Central memory CD4-positive, alpha-beta T cell (primary cell): ENCODE results near the gene GABPB1.

Source experiments
- DNase-seq: peaks from one replicate; pipeline ENCODE4 v3.0.0; 2022

GABPB1 gene

DNA sequence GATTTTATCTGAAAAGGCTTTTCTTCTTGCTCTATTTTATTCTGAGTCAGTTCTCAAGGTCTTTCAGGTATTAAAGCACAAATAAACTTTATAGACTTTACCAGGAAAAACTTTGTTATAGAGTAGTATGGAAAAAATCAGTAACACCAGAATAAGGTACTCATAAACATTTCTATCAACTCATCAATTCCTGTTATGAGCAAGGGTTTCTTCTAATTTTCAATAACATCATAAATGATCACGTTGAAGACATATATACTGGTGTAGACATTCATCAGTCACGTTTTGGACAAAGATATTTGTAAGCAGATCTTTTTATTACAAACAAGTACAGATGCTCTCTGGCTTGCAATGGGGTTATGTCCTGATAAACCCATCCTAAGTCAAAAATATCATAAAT is 79.9 kb downstream of the GABPB1 start:
- DNase-seq: no peak

GRCh38 chr15:50267577-50267976 is 87.4 kb downstream of the GABPB1 start:
- DNase-seq: no peak

DNA sequence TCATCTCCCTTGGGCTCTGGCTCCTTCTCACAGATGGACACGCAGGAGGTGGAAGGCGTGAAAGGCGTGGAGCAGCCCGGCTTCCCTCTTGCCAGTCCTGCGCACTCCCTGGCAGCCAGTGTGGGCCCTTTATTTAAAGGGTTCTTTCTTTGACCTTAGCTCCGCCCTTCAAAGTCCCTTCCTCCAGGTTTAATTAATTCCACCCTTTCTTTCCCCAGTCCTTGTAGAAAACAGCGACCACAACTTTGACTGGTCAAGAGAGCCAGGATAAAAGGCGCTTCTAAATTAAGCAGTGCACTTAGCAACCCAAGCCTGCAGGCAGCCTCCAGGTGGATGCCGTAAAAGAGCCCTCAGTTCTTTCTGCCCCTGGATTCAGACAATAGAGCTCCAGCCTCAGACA is 89.4 kb downstream of the GABPB1 start, which contains the start of gene HDC:
Gene HDC, minus strand, starts transcription at position 107 of the 400 bp plus-strand sequence. Its CDS starts 103 bp downstream, at position 4.
- DNase-seq: no peak

DNA sequence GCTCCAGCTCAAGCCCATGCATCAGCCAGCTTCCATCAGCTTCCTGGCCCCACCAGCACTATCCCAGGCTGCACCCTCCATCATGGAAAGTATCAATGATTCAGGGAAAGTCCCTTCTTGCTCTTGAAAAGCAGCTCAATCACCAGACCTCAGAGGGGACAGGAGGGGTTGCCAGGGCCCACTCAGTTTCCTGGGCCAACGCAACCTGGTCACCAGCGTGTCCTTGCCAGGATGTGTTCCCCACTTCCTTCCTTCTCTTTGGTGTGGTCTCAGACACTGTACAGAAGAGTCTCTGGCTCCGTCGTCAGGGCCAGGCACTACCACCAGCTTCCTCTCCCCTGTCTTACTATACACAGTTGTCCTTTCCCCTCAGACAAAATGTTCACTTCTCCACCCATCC is 92.5 kb downstream of the GABPB1 start:
- DNase-seq: peak; percentile 23

DNA sequence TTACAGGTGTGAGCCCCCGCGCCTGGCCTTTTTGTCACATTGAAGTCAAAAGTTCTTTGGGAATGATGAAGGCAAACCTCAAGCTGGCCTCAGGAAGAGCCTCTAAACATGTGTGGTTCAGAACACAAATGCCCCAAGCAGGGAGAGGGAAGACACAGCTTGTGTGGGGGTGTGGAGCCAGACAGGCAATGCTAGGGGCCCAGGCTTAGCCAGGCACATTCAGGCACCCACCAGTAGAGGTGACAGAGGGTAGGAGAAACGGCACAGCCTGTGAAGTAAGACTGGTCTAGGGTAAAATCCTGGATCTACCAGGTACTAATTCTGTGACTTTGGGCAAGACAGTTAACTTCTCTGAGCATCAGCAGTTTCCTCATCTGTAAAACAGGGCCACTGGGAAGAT is 93.0 kb downstream of the GABPB1 start:
- no peak for DNase-seq

GRCh38 chr15:50260969-50261496 is 94.0 kb downstream of the GABPB1 start:
- no peak for DNase-seq

DNA sequence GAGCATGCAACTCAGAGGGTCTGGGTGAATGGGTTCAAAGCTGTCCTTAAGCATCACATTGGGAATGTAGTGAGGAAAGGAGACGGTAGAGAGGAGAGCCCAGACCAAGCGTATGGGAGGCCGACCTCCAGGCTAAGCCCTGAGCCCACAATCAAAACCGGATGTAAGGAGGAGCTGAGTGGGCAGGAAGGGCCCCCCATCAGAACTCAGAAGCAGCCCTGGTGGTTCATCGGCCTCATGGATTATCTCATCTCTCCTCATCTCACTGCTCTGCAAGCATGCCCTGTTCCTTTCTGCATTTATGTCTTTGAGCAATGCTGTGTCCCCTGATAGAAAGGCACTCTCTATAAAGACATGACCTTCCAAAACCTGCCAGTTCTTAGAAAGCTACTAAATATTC is 95.7 kb downstream of the GABPB1 start:
- no peak for DNase-seq

DNA sequence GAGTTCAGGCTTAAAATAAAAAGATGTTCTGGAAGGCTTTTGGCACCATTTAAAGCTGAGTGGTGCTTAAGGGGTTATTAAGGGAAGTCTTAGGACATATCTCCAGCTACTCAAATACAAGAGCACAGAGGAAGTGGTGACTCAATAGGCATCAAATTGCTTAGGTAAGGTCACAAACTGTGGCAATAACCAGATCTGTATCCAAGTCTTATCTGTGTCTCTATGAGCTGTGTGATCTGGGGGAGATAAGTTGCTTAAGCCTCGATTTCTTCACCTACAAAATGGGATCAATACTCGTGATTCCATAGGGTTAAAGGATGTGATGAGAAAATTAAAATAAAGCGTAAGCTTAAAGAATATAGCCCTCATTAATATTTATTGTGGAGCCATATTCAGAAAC is 97.1 kb downstream of the GABPB1 start:
- no peak for DNase-seq

DNA sequence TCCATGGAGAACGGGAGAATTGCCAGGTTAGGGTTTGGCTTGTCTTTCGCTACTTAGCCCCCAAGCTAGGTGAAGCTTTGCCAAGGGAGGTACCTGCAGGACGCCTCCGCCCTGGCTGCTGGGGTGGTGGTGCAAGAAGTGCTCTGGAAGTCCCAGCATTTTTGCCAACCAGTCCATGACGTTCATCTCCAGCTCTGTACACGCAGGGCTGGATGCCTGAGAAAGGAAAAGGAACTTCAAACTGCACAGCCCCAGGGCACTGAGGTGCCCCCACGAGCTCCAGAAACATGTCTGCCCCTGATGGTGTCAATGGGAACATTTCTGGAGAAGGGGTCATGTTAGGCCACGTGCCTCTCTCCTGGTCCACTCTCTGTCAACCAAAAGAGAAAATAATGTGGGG is 97.7 kb downstream of the GABPB1 start:
- no peak for DNase-seq

DNA sequence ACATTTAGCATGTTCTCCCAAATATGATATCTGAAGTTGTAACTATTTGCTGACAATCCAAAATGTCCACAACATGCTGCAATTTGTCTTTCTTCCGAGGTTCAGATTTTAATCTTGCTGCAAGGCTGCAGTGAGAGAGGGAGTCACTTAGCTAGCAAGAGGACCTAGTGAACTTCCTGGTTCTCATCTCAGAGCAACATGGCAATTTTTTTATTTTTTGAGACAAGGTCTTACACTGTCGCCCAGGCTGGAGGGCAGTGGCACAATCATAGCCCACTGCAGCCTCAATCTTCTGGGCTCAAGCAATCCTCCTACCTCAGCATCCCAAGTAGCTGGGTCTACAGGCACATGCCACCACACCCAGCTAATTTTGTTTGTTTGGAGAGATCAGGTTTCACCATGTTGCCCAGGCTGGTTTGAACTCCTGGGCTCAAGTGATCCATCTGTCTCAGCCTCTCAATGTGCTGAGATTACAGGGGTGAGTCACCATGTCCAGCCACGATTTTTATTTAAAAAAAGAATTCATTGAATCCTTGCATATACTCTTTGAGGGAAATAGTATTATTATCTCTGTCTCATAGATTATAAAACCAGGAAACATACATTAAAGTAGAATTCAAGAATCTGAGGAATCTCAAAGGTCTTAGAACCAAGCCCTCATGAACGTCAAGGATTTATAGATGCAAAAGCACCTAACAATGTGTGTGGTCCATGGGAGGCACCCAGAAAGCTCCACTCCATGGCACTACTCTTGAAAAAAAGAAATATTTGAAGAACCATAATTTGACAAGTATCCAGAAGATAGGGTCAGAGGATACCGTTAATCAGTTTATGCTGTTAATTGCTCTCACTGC is 98.6 kb downstream of the GABPB1 start:
- no peak for DNase-seq

GRCh38 chr15:50252556-50252955 is 102.4 kb downstream of the GABPB1 start:
- no peak for DNase-seq

DNA sequence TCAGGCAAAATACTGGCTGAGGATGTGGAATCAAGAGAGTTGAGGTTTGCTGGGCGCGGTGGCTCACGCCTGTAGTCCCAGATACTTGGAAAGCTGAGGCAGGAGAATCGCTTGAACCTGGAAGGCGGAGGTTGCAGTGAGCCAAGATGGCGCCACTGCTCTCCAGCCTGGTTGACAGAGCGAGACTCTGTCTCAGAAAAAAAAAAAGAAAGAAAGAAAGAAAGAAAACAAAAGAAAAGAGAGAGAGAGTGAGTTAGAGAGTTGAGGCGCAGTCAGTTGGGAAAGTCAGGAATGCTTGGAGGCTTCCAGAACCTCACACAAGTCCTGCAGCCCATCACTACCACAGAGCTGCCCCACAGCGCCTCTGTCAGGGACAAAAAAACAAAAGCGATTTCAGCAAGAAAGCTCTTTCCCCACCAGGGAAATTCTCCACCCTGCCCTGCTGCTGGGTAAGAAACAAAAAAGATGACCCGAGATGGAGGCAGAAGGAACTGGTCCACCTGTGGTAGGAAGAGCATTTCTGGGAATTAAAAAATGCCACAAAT is 103.3 kb downstream of the GABPB1 start:
- DNase-seq: no peak

GRCh38 chr15:50250760-50251394 is 104.1 kb downstream of the GABPB1 start:
- DNase-seq: no peak

DNA sequence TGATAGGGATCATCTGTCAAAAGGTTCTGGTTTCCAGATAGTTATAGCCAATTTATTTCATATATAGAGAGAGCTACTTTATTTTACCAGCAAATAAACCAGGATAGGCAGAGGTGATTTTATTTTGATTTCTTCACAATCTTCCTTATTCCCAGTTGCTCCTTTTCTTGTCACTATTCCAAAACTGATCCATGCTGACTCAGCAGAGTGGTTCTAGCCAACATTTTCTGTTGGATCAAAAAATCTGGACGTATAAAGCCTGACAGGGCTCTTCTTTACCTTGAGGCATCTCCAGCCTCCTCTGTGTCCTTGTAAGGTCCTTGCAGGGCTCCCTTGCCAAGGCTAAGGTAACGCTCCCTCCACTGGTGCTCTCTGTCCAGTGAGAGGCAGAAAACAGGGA is 105.3 kb downstream of the GABPB1 start:
- no peak for DNase-seq

DNA sequence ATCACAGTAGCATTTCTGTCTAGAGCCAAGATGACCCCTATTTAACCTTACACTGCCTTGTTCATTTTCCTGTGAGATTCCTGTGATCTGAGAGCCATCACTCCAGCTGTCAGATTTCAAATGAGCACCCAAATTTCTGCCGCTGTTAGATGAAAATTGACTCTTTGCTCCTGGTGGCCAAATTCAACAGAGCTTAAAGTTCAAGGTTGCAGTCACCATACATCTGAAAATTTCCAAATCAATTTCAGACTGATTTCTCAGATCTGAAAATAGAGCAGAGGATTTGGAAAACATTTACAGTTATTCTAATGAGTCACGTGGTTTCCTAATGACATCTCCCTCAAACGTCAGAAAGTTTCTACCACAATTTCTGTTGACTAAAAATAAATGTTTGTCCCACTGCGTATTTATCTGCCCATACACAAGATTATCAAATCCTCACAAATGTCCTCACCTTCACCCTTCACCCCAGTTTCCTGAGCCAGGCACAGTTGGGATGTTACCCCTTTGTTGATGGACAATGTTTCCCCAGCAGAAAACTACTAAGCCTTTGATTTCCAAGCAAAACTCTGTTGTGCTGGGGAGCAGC is 105.9 kb downstream of the GABPB1 start:
- no peak for DNase-seq

GRCh38 chr15:50247819-50248655 is 107.0 kb downstream of the GABPB1 start:
- DNase-seq: peak; percentile 50

- no peak for DNase-seq
These were observed 108.4 kb downstream of the GABPB1 start for GRCh38 chr15:50246631-50247030.

DNA sequence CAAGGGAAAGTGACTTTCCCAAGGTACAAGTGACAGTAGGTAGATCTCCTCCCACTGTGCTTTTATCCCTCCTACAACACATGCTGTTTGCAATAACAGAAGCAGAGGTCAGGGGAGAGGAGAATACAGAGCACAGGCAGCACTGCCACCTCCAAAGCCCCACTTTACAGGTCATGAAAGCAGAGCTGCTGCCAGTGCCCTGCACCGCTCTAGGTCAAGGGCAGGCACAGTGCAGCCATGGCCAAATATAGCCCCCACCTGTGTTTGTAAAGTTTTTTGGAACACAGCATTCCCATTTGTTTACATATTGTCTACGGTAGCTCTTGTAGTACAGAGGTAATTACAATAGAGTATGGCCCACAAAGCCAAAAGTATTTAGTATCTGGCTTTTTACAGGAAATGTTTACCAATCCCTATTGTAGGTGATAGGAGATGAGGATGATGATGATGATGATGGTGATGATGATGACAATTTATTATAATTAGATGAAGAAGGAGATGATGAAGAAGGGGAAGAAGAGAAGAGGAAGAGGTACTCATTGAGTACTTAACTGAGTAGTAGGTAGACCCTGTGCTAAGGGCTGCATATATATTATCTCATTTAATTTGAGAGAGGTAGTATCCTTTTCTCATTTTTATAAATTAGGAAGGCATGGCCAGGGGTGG is 109.9 kb downstream of the GABPB1 start:
- DNase-seq: no peak

GRCh38 chr15:50244153-50244552 is 110.8 kb downstream of the GABPB1 start:
- DNase-seq: no peak

DNA sequence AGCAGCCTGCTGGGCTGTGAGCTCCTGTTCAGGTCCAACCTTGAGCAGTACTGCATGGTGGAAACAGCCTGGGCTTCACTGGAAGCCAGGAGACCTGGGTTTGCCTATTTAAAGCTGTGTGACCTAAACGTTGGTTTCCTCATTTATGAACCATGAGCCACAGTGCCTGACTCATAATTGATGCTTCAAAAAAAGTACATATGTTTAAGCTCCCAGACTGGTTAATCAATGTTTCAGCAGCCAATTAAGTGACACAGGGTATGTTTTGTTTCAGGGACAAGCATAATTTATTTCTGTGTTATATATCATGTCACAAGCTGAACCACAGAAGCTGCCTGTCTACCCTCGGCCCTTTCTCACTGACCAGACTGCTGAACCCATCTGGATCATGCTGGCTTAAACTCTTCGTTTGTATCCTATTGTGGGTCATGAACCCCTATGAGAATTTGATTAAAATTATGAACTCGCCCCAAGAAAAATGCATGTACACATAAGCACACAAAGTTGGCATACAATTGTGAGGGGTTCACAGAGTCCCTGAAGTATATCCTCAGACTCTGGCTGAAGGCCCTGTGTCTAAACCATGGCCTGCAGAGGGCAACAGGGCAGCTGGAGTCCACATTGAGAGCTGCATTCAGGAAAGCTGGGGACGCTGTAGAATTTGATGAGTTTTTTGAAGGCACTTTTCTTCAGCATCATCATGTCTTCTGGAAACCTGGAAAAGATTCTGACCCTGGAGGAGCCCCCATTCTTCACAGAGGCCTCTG is 113.1 kb downstream of the GABPB1 start:
- DNase-seq: no peak

DNA sequence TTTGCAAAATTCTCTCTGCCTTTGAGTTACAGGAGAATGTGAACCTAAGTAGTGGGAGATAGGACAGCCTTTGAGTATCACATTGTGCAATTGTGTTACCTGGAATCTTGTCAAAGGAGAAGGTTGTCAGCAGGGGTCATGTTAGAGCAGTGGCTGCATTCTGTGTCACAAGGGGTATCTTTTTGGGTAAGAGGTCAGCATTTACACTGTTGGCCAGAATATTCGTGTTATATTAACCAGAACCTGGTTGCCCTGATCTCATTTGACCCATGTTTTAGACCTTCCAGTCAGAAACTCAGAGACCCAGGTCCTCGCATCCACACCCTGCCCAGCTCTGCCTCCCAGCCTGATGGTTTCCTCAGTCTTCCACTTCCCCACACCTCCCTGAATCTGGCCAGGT is 116.7 kb downstream of the GABPB1 start:
- DNase-seq: no peak
